Measurements from ENCODE around the gene IQSEC2. TPM values are rescaled to one million over a fixed set of nuclear protein-coding genes. Genes with fewer than 3 reads are reported as not detected.

The IQSEC2 gene
- total RNA-seq, 1 donor from 2014 or later, result 3.4 TPM

- DNase-seq (ENCODE audit: low read depth) (no peak), FAIRE-seq (no peak)
- no peak overlapping the region for H3K4me3 ChIP-seq (ENCODE audit: low read depth, low read length)
- TF ChIP-seq CTCF (IDR thresholded peaks at IDR 0.05; ENCODE audit: insufficient read depth, low read length, severe bottlenecking), result no peak
- no peaks in the 10 kb centered on the region for H3K36me3 ChIP-seq (ENCODE audit: control insufficient read depth, insufficient read depth, low read length)
- no peaks in the 10 kb centered on the region for H3K27me3 ChIP-seq (ENCODE audit: control insufficient read depth, insufficient read depth, low read length)
Observed at GRCh38 chrX:53262189-53262917, 19.0 kb downstream of the IQSEC2 start.

DNA sequence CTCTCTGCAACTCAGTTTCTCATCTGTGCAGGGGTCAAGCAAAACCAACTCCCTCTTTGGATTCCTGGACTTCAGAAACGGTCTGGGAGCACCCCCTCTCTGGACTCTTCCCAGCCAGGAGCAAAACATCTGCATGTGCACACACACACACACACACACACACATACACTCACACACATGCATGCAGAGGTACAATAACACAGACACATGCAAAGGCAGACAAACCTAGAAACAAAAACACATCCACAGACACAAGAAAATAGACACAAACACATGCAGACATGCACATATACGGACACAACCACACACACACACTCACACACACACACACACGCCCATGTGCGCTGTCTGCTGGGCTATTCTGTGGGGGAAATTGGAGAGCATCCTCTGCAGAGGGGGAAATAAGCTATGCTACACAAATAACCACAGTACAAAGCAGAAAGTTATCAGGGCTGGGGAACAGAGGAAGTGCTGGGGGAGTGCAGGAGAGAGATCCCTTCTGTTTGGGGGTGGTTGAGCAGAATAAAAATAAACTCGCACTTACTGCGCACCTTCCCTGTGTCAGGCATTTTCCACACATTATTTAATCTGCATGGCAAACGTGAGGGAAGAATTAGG, 19.9 kb downstream of the IQSEC2 start:
- H3K27me3 ChIP-seq (ENCODE audit: control insufficient read depth, insufficient read depth, low read length), result no peaks in the 10 kb centered on the region
- DNase-seq (ENCODE audit: low read depth) (no peak), FAIRE-seq (no peak)
- no peaks in the 10 kb centered on the region for H3K36me3 ChIP-seq (ENCODE audit: control insufficient read depth, insufficient read depth, low read length)
- no peak overlapping the region for H3K4me3 ChIP-seq (ENCODE audit: low read depth, low read length)
- TF ChIP-seq CTCF (IDR thresholded peaks at IDR 0.05; ENCODE audit: insufficient read depth, low read length, severe bottlenecking), result no peak

DNA sequence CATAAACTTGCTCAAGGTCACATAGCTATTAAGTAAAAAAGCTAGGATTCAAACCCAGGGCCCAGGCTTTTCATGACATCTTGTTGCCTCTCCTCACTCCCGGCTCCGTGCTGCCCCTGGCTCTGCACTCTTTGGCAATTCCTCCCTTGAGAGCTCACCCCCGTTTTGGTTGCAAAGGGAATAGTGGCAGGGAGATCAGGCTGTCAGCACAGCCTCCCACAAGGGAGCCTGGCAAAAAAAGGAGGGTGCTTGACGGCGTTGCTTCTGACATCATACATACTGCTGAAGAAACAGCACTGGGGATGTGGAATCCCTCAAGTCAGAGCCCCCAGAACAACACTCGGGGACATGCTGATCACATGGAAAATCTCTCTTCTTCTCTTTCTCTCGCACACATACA, 20.5 kb downstream of the IQSEC2 start:
- no peak for DNase-seq (ENCODE audit: low read depth)
- Histone ChIP-seq H3K36me3 (ENCODE audit: control insufficient read depth, insufficient read depth, low read length) (no peaks in the 10 kb centered on the region), H3K27me3 (ENCODE audit: control insufficient read depth, insufficient read depth, low read length) (no peaks in the 10 kb centered on the region), H3K4me3 (ENCODE audit: low read depth, low read length) (no peak overlapping the region)
- no peak for TF ChIP-seq CTCF (IDR thresholded peaks at IDR 0.05; ENCODE audit: insufficient read depth, low read length, severe bottlenecking)
- no peak for FAIRE-seq

- peaks cover 1% of the 10 kb centered on the region for H3K36me3 ChIP-seq (ENCODE audit: control insufficient read depth, insufficient read depth, low read length)
- DNase-seq (ENCODE audit: low read depth) (no peak), FAIRE-seq (no peak)
- no peak for TF ChIP-seq CTCF (IDR thresholded peaks at IDR 0.05; ENCODE audit: insufficient read depth, low read length, severe bottlenecking)
- no peak overlapping the region for H3K4me3 ChIP-seq (ENCODE audit: low read depth, low read length)
- H3K27me3 ChIP-seq (ENCODE audit: control insufficient read depth, insufficient read depth, low read length), result no peaks in the 10 kb centered on the region
Observed at GRCh38 chrX:53257670-53258423, 23.5 kb downstream of the IQSEC2 start.

DNA sequence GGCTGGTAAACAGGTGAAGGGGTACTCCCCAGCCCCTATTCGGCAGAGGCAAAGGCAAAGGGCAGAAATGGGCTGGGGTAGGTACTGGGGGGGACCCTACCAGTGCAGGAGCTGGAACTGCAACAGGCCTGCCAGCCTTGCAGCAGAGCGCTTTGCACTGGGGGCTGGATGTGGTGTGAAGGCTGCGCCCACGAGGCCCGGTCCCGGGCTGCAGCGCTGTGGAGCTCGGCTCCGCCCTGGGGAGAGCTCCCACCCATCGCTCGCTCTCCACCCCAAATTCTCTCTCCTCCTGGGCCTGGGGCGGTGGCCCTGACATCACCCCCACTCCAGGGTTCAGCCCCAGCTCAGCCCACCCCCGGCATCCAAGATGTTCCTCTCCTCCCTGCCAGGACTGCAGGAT, 24.2 kb downstream of the IQSEC2 start:
- DNase-seq (ENCODE audit: low read depth) (no peak), FAIRE-seq (no peak)
- H3K4me3 ChIP-seq (ENCODE audit: low read depth, low read length), result no peak overlapping the region
- TF ChIP-seq CTCF (IDR thresholded peaks at IDR 0.05; ENCODE audit: insufficient read depth, low read length, severe bottlenecking), result no peak
- no peaks in the 10 kb centered on the region for H3K27me3 ChIP-seq (ENCODE audit: control insufficient read depth, insufficient read depth, low read length)
- peaks cover 1% of the 10 kb centered on the region for H3K36me3 ChIP-seq (ENCODE audit: control insufficient read depth, insufficient read depth, low read length)

All from bronchial epithelial cell (primary cell).